Activated naive CD4-positive, alpha-beta T cell (primary cell): ENCODE data around the gene DNAJC1.

Experiments used
- DNase-seq, 4 experiments: peaks; one replicate each; lab custom pipeline; 2025; lab: John Stamatoyannopoulos, UW

The DNAJC1 gene

GRCh38 chr10:22010539-22010938 lies 7.0 kb upstream of the DNAJC1 start:
- no peak for DNase-seq

GRCh38 chr10:22006379-22006884 lies 2.9 kb upstream of the DNAJC1 start:
- no peak for DNase-seq

- no peak for DNase-seq
These were observed 2.2 kb upstream of the DNAJC1 start for GRCh38 chr10:22005763-22006162.

GRCh38 chr10:22003964-22004281 lies 393 bp upstream of the DNAJC1 start:
- no peak for DNase-seq

- peak in 2 of 4 experiments; percentile 29 to 44 for DNase-seq
These were observed 846 bp downstream of the DNAJC1 start for GRCh38 chr10:22002591-22003176.

- DNase-seq = no peak
These were observed 8.0 kb downstream of the DNAJC1 start for GRCh38 chr10:21995557-21995956.

- no peak for DNase-seq
These were observed 10.0 kb downstream of the DNAJC1 start for GRCh38 chr10:21993360-21994001.

GRCh38 chr10:21991785-21992184 lies 11.7 kb downstream of the DNAJC1 start:
- no peak for DNase-seq

GRCh38 chr10:21990449-21990848 lies 13.1 kb downstream of the DNAJC1 start:
- no peak for DNase-seq

- DNase-seq = peak in 1 of 4 experiments; percentile 5
These were observed 13.9 kb downstream of the DNAJC1 start for GRCh38 chr10:21989453-21990154.

- DNase-seq = no peak
These were observed 18.0 kb downstream of the DNAJC1 start for GRCh38 chr10:21985541-21985940.

GRCh38 chr10:21981118-21981517 lies 22.4 kb downstream of the DNAJC1 start:
- no peak for DNase-seq

GRCh38 chr10:21980691-21981090 lies 22.8 kb downstream of the DNAJC1 start:
- no peak for DNase-seq

- no peak for DNase-seq
These were observed 25.2 kb downstream of the DNAJC1 start for GRCh38 chr10:21978191-21978862.

- no peak for DNase-seq
These were observed 26.8 kb downstream of the DNAJC1 start for GRCh38 chr10:21976739-21977138.

GRCh38 chr10:21976280-21976679 lies 27.2 kb downstream of the DNAJC1 start:
- DNase-seq = no peak

- DNase-seq = no peak
These were observed 28.0 kb downstream of the DNAJC1 start for GRCh38 chr10:21975378-21975990.

- no peak for DNase-seq
These were observed 30.9 kb downstream of the DNAJC1 start for GRCh38 chr10:21972584-21972983.

GRCh38 chr10:21969326-21970287 lies 33.9 kb downstream of the DNAJC1 start:
- DNase-seq = no peak

GRCh38 chr10:21964983-21965665 lies 38.4 kb downstream of the DNAJC1 start:
- no peak for DNase-seq

- no peak for DNase-seq
These were observed 41.2 kb downstream of the DNAJC1 start for GRCh38 chr10:21962358-21962757.
